ENCODE data around the gene ZNF207. TPM values are rescaled to one million over a fixed set of nuclear protein-coding genes. Genes with fewer than 3 reads are reported as not detected.

Gene ZNF207
- total and polyA plus RNA-seq, 2 of the 8 experiments (the other 6 are each of a cell fraction or from before 2014, with no cell fraction given) = 268 to 286 TPM

DNA sequence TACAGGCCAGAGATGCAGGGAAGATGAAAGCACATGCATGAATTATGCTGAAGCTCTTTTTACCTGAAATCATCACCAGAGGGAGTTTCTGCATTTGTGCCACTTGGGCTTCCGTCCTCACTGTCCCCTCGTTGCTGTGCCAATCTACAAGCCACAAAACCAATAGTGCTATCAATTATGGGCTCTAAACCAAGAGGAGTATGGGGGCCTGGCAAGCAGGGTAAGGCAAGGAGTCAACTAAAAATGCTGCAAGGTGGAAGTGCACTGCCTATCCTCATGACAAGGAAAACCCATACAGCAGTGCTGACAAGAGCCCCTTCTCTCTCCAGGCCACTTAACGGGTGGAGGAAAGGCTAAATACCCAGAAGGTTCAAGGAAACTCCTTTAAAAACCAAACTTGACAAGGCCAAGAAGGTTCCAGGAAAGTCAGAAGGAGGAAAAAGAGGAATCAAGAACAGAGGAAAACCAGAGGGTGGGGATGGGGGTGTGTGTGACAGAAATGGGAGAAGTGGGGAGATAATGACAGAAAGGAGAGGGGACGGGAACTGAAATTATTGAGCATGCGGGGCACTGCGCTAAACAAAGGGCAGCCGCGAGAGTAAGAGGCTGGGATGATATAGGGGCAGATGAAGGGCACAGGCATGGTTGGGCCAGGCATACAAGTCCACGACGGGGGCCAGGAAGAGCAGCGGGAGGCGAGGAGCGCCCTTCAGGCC is 8.7 kb upstream of the ZNF207 start (continued):
- TF ChIP-seq, protein P1, sequence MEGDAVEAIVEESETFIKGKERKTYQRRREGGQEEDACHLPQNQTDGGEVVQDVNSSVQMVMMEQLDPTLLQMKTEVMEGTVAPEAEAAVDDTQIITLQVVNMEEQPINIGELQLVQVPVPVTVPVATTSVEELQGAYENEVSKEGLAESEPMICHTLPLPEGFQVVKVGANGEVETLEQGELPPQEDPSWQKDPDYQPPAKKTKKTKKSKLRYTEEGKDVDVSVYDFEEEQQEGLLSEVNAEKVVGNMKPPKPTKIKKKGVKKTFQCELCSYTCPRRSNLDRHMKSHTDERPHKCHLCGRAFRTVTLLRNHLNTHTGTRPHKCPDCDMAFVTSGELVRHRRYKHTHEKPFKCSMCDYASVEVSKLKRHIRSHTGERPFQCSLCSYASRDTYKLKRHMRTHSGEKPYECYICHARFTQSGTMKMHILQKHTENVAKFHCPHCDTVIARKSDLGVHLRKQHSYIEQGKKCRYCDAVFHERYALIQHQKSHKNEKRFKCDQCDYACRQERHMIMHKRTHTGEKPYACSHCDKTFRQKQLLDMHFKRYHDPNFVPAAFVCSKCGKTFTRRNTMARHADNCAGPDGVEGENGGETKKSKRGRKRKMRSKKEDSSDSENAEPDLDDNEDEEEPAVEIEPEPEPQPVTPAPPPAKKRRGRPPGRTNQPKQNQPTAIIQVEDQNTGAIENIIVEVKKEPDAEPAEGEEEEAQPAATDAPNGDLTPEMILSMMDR (IDR thresholded peaks at IDR 0.05; ENCODE audit: control extremely low read depth in 1 of 3, insufficient read depth in 1 of 3, low read depth in 1 of 3, low read length in 3 of 3) = no peak
